CD4-positive, CD25-positive, alpha-beta regulatory T cell (primary cell): ENCODE measurements around the gene IRS2. TPM values are rescaled to one million over a fixed set of nuclear protein-coding genes. Genes with fewer than 3 reads are reported as not detected.

Experiments used
- ATAC-seq, 2 donors: fragments of 150-1000 bp; cut with Tn5 transposase; one replicate each; pipeline ENCODE4 v1.10.0; 2021; ENCODE audit warnings: low read depth in 2 of 2, moderate number of reproducible peaks in 2 of 2, moderate library complexity in 1 of 2
- DNase-seq, 3 donors: peaks; one replicate each; pipeline versions ENCODE4 v3.0.0 to v3.0.0-alpha.2; 2012 to 2022; ENCODE audit warnings: mixed read lengths in 1 of 3
- H3K27ac ChIP-seq: one replicate; pipeline ENCODE4 v1.7.0; 2013; ENCODE audit warnings: mild to moderate bottlenecking, low read length; ENCODE audit not compliant: insufficient read depth, poor library complexity, severe bottlenecking
- H3K27me3 ChIP-seq: one replicate; pipeline ENCODE4 v1.7.0; 2013; ENCODE audit warnings: low read length; ENCODE audit not compliant: control insufficient read depth, insufficient read depth
- H3K36me3 ChIP-seq: one replicate; pipeline ENCODE4 v1.7.0; 2013; ENCODE audit warnings: mild to moderate bottlenecking, low read length, moderate library complexity; ENCODE audit not compliant: control insufficient read depth, insufficient read depth
- H3K4me1 ChIP-seq: 2 replicates; pipeline ENCODE4 v1.7.0; 2013; ENCODE audit warnings: mild to moderate bottlenecking, low read length; ENCODE audit not compliant: insufficient read depth, control insufficient read depth, poor library complexity, severe bottlenecking
- H3K4me3 ChIP-seq: one replicate; pipeline ENCODE4 v1.7.0; 2013; ENCODE audit warnings: low read depth, mild to moderate bottlenecking, low read length, moderate library complexity
- H3K9me3 ChIP-seq, 2 experiments: 1 replicate in 1 of 2; 2 replicates in 1 of 2; pipeline ENCODE4 v1.7.0; 2013; ENCODE audit warnings: low read length in 2 of 2, mild to moderate bottlenecking in 1 of 2, moderate library complexity in 1 of 2; ENCODE audit not compliant: control insufficient read depth in 2 of 2
- H3K27ac Mint-ChIP-seq, 3 donors: one replicate each; pipeline ENCODE4 v1.8.0; 2020 to 2022; ENCODE audit warnings: mild to moderate bottlenecking in 3 of 3, mixed read lengths in 3 of 3, moderate library complexity in 2 of 3
- H3K27me3 Mint-ChIP-seq: one replicate; pipeline ENCODE4 v1.8.0; 2022; ENCODE audit warnings: mild to moderate bottlenecking, mixed read lengths
- H3K36me3 Mint-ChIP-seq: one replicate; pipeline ENCODE4 v1.8.0; 2020; ENCODE audit warnings: mixed read lengths
- H3K4me1 Mint-ChIP-seq, 4 donors: one replicate each; pipeline ENCODE4 v1.8.0; 2020 to 2022; ENCODE audit warnings: mixed read lengths in 4 of 4, mild to moderate bottlenecking in 1 of 4
- H3K4me3 Mint-ChIP-seq, 4 donors: one replicate each; pipeline ENCODE4 v1.8.0; 2020 to 2022; ENCODE audit warnings: mild to moderate bottlenecking in 4 of 4, mixed read lengths in 4 of 4, moderate library complexity in 3 of 4
- H3K9me3 Mint-ChIP-seq, 7 donors: one replicate each; pipeline ENCODE4 v1.8.0; 2020 to 2022; ENCODE audit warnings: mixed read lengths in 7 of 7, mild to moderate bottlenecking in 3 of 7, moderate library complexity in 2 of 7
- polyA plus RNA-seq, 4 donors: library from polyadenylated mRNA; unstranded; fragments of 300-500 nt; fragmentation: Illumina TruSeq; gene quantifications; one replicate each; pipeline ENCODE4 v1.2.3, GENCODE V29; 2021
- total RNA-seq: library from RNA; stranded (reverse); gene quantifications from one replicate; pipeline ENCODE4 v1.2.3, GENCODE V29; 2022

IRS2 gene
- total and polyA plus RNA-seq, 5 donors from 2014 or later, result 1.9 to 86.7 (median 2.7) TPM

DNA sequence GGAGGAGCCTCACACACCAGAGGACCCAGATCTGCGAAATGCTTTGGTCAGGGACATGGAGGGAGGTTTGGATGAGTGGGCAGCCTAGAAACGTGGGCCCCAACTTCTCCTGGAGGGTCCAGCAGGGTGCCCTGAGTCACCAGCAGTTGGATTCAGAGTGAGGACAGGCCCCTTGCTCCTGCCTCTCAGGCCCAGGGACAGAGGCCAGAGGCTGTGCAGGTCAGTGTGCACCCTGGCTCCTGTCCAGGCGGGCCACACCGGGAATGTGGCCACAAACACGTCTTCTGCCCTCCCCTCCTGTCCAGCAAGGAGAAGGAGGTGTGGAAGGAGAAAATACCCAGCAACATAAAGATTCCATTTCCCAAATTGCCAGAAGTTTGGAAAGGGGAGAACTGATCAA is 19.4 kb downstream of the IRS2 start:
- Histone ChIP-seq H3K9me3 (no peaks in the 10 kb centered on the region), H3K4me1 (peaks cover 3% of the 10 kb centered on the region), H3K27ac (no peak overlapping the region), H3K4me3 (no peak overlapping the region), H3K27me3 (no peaks in the 10 kb centered on the region), H3K36me3 (no peaks in the 10 kb centered on the region)
- Mint-ChIP-seq H3K27me3 (no peaks in the 10 kb centered on the region), H3K36me3 (peaks cover 23% of the 10 kb centered on the region), H3K4me1 (peaks cover 17 to 74% (median 27%) of the 10 kb centered on the region in 4 donors), H3K9me3 (no peaks in the 10 kb centered on the region), H3K27ac (peak overlapping the region in 1 of 3 donors; percentile 9), H3K4me3 (peak overlapping the region in 2 of 4 donors; percentile 60 to 62)
- DNase-seq, result no peak
- ATAC-seq, result no peak

DNA sequence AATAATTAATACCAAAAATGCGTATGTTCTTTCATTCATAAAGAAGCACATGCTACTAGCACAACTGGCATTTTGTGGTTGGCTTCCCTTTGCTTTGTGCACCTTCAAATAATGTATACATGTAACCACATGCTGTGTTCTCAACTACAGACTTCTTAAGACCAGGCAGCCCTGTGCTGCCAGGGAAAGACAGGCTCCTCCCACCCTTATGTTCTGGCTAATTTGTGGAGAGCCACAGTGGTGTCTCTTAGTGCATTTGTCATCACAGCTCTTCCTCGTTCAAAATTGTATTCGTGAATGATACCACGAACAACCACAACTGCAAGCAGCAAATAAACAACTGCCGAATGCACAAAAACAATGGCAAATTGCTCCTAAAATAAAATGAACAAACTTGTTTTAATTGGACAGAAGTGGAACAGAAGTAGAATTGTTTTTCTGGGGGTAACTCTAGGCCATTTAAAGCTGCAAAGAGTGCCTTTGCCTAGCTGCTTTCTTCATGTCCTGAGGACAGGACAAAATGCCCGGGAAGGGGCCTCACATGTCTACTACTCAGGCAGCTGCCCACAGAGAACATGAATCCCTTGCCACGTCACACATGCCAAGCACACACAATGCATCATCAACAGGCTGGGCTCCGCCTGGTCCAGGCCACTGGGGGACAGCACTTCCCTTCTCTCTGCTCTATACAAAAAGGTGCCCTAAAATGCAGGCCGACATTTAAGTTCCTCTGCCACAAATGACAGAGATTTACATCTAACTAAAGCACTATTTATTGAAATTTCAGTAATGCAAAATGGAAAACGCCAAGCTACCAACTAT is 21.7 kb downstream of the IRS2 start:
- no peaks in the 10 kb centered on the region for H3K9me3 ChIP-seq
- ATAC-seq (peak in 1 of 2 donors; percentile 68), DNase-seq (peak in 2 of 3 donors; percentile 22 to 42)
- Mint-ChIP-seq H3K4me3 (no peak overlapping the region), H3K27me3 (no peaks in the 10 kb centered on the region), H3K9me3 (no peaks in the 10 kb centered on the region), H3K36me3 (peaks cover 13% of the 10 kb centered on the region), H3K27ac (peak overlapping the region in 1 of 3 donors; percentile 49), H3K4me1 (peaks cover 28 to 77% (median 40%) of the 10 kb centered on the region in 4 donors)
- H3K27ac ChIP-seq, result no peak overlapping the region
- H3K27me3 ChIP-seq, result no peaks in the 10 kb centered on the region
- H3K4me3 ChIP-seq, result no peak overlapping the region
- H3K4me1 ChIP-seq, result peaks cover 3% of the 10 kb centered on the region
- H3K36me3 ChIP-seq, result no peaks in the 10 kb centered on the region

GRCh38 chr13:109764045-109764444 is 22.3 kb downstream of the IRS2 start:
- no peaks in the 10 kb centered on the region for H3K27me3 ChIP-seq
- DNase-seq (no peak), ATAC-seq (no peak)
- H3K27ac ChIP-seq, result no peak overlapping the region
- H3K9me3 ChIP-seq, result no peaks in the 10 kb centered on the region
- H3K36me3 Mint-ChIP-seq, result peaks cover 6% of the 10 kb centered on the region
- no peaks in the 10 kb centered on the region for H3K9me3 Mint-ChIP-seq
- H3K4me1 ChIP-seq, result peaks cover 3% of the 10 kb centered on the region
- peaks cover 24 to 75% (median 37%) of the 10 kb centered on the region in 4 donors for H3K4me1 Mint-ChIP-seq
- H3K36me3 ChIP-seq, result no peaks in the 10 kb centered on the region
- no peak overlapping the region for H3K4me3 Mint-ChIP-seq
- H3K27ac Mint-ChIP-seq, result no peak overlapping the region
- no peaks in the 10 kb centered on the region for H3K27me3 Mint-ChIP-seq
- H3K4me3 ChIP-seq, result no peak overlapping the region

GRCh38 chr13:109762791-109763190 is 23.6 kb downstream of the IRS2 start:
- Histone ChIP-seq H3K36me3 (no peaks in the 10 kb centered on the region), H3K4me1 (peaks cover 3% of the 10 kb centered on the region), H3K4me3 (no peak overlapping the region), H3K27me3 (no peaks in the 10 kb centered on the region), H3K27ac (no peak overlapping the region), H3K9me3 (no peaks in the 10 kb centered on the region)
- no peak for DNase-seq
- ATAC-seq, result no peak
- no peak overlapping the region for H3K4me3 Mint-ChIP-seq
- H3K36me3 Mint-ChIP-seq, result peaks cover 4% of the 10 kb centered on the region
- H3K4me1 Mint-ChIP-seq, result peaks cover 24 to 74% (median 36%) of the 10 kb centered on the region in 4 donors
- H3K27ac Mint-ChIP-seq, result peak overlapping the region in 1 of 3 donors; percentile 29
- no peaks in the 10 kb centered on the region for H3K27me3 Mint-ChIP-seq
- H3K9me3 Mint-ChIP-seq, result no peaks in the 10 kb centered on the region

- ATAC-seq, result no peak
- no peak for DNase-seq
- H3K27ac Mint-ChIP-seq, result no peak overlapping the region
- H3K27me3 Mint-ChIP-seq, result peaks cover 5% of the 10 kb centered on the region
- H3K36me3 Mint-ChIP-seq, result peaks cover 4% of the 10 kb centered on the region
- H3K4me1 ChIP-seq, result peaks cover 3% of the 10 kb centered on the region
- H3K4me3 ChIP-seq, result no peak overlapping the region
- H3K36me3 ChIP-seq, result no peaks in the 10 kb centered on the region
- H3K9me3 ChIP-seq, result no peaks in the 10 kb centered on the region
- no peaks in the 10 kb centered on the region for H3K9me3 Mint-ChIP-seq
- H3K27me3 ChIP-seq, result no peaks in the 10 kb centered on the region
- H3K4me1 Mint-ChIP-seq, result peaks cover 31 to 68% (median 35%) of the 10 kb centered on the region in 4 donors
- no peak overlapping the region for H3K4me3 Mint-ChIP-seq
- no peak overlapping the region for H3K27ac ChIP-seq
Measured at GRCh38 chr13:109761695-109762094, 24.7 kb downstream of the IRS2 start.

DNA sequence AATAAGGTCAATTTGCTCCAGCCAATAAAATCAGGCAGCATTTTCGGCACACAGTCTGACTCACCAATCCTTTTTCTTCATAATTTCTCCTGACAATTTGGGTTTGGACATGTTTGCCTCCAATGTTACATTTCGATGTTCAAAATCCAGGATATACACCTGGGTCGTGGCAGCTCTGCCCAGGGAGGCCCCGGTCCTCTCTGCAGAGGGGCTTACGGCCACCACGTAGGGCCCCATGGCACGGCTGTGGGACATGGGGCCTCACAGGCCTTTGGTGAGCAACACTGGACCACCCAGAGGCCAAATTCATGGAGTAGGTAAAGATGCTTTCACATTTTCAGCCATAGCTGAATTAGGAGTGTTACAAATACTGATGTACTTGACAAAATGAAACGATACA is 25.4 kb downstream of the IRS2 start:
- Histone ChIP-seq H3K27ac (no peak overlapping the region), H3K9me3 (no peaks in the 10 kb centered on the region), H3K4me1 (peaks cover 3% of the 10 kb centered on the region), H3K36me3 (peaks cover 4% of the 10 kb centered on the region), H3K4me3 (no peak overlapping the region), H3K27me3 (no peaks in the 10 kb centered on the region)
- Mint-ChIP-seq H3K4me3 (no peak overlapping the region), H3K36me3 (peaks cover 9% of the 10 kb centered on the region), H3K9me3 (no peaks in the 10 kb centered on the region), H3K27me3 (peaks cover 5% of the 10 kb centered on the region), H3K27ac (no peak overlapping the region), H3K4me1 (peaks cover 31 to 64% (median 34%) of the 10 kb centered on the region in 4 donors)
- DNase-seq, result no peak
- ATAC-seq, result no peak

- Mint-ChIP-seq H3K4me3 (no peak overlapping the region), H3K27ac (peak overlapping the region in 1 of 3 donors; percentile 52), H3K9me3 (no peaks in the 10 kb centered on the region), H3K27me3 (peaks cover 5% of the 10 kb centered on the region), H3K36me3 (peaks cover 11% of the 10 kb centered on the region), H3K4me1 (peaks cover 31 to 62% (median 34%) of the 10 kb centered on the region in 4 donors)
- DNase-seq (no peak), ATAC-seq (no peak)
- H3K27me3 ChIP-seq, result no peaks in the 10 kb centered on the region
- peaks cover 3% of the 10 kb centered on the region for H3K4me1 ChIP-seq
- no peak overlapping the region for H3K27ac ChIP-seq
- H3K9me3 ChIP-seq, result no peaks in the 10 kb centered on the region
- peaks cover 9% of the 10 kb centered on the region for H3K36me3 ChIP-seq
- H3K4me3 ChIP-seq, result no peak overlapping the region
Measured at GRCh38 chr13:109760402-109760801, 26.0 kb downstream of the IRS2 start.

DNA sequence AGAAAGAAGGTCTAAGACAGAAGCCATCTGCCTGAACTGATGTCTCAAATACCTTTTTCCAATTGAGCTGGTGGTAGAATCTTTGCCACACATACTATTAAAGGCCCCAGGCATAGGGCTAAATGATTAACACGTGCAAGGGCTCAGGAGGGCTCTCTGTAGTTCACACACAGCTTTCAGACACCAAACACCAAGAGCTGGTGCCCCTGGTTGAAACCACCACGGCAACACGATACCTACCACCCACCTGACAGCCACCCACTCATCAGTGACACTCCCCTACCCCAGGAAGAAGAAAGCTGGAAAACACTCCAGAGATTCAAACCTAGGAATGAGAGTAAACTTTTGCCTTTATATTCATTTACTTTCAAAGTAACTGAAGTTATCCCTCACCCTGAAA is 26.8 kb downstream of the IRS2 start:
- H3K9me3 Mint-ChIP-seq, result no peaks in the 10 kb centered on the region
- H3K9me3 ChIP-seq, result no peaks in the 10 kb centered on the region
- no peak overlapping the region for H3K27ac Mint-ChIP-seq
- H3K27me3 Mint-ChIP-seq, result peaks cover 5% of the 10 kb centered on the region
- H3K4me1 Mint-ChIP-seq, result peaks cover 25 to 54% (median 30%) of the 10 kb centered on the region in 4 donors
- H3K27ac ChIP-seq, result no peak overlapping the region
- H3K36me3 Mint-ChIP-seq, result peaks cover 16% of the 10 kb centered on the region
- H3K4me3 ChIP-seq, result no peak overlapping the region
- DNase-seq (no peak), ATAC-seq (no peak)
- H3K4me3 Mint-ChIP-seq, result no peak overlapping the region
- peaks cover 11% of the 10 kb centered on the region for H3K36me3 ChIP-seq
- H3K4me1 ChIP-seq, result peaks cover 3% of the 10 kb centered on the region
- H3K27me3 ChIP-seq, result no peaks in the 10 kb centered on the region
